ENCODE measurements around the gene OLFML1.

Gene OLFML1

GRCh38 chr11:7473717-7474116 is 11.6 kb upstream of the OLFML1 start:
- in situ Hi-C loops (cut with MboI; ENCODE audit: low sequenced_read_pairs), result no loop called here

GRCh38 chr11:7480113-7480512 is 5.2 kb upstream of the OLFML1 start:
- in situ Hi-C loops (cut with MboI; ENCODE audit: low sequenced_read_pairs), result no loop called here

GRCh38 chr11:7484131-7484530 is 1.2 kb upstream of the OLFML1 start:
- in situ Hi-C loops (cut with MboI; ENCODE audit: low sequenced_read_pairs), result no loop called here

- in situ Hi-C loops (cut with MboI; ENCODE audit: low sequenced_read_pairs), result no loop called here
Observed at GRCh38 chr11:7484645-7485044, 661 bp upstream of the OLFML1 start.

- in situ Hi-C loops (cut with MboI; ENCODE audit: low sequenced_read_pairs), result no loop called here
Observed at GRCh38 chr11:7486098-7486780, 933 bp downstream of the OLFML1 start.

- in situ Hi-C loops (cut with MboI; ENCODE audit: low sequenced_read_pairs), result no loop called here
Observed at GRCh38 chr11:7486781-7487140, 1.5 kb downstream of the OLFML1 start.

- in situ Hi-C loops (cut with MboI; ENCODE audit: low sequenced_read_pairs), result no loop called here
Observed at GRCh38 chr11:7487360-7487759, 2.1 kb downstream of the OLFML1 start.

- in situ Hi-C loops (cut with MboI; ENCODE audit: low sequenced_read_pairs), result no loop called here
Observed at GRCh38 chr11:7488681-7489080, 3.4 kb downstream of the OLFML1 start.

- in situ Hi-C loops (cut with MboI; ENCODE audit: low sequenced_read_pairs), result no loop called here
Observed at GRCh38 chr11:7489376-7489775, 4.1 kb downstream of the OLFML1 start.

- in situ Hi-C loops (cut with MboI; ENCODE audit: low sequenced_read_pairs), result no loop called here
Observed at GRCh38 chr11:7490054-7490453, 4.7 kb downstream of the OLFML1 start.

GRCh38 chr11:7490535-7490934 is 5.2 kb downstream of the OLFML1 start:
- in situ Hi-C loops (cut with MboI; ENCODE audit: low sequenced_read_pairs), result no loop called here

- in situ Hi-C loops (cut with MboI; ENCODE audit: low sequenced_read_pairs), result no loop called here
Observed at GRCh38 chr11:7492253-7492652, 6.9 kb downstream of the OLFML1 start.

- in situ Hi-C loops (cut with MboI; ENCODE audit: low sequenced_read_pairs), result no loop called here
Observed at GRCh38 chr11:7493670-7494069, 8.4 kb downstream of the OLFML1 start.

- in situ Hi-C loops (cut with MboI; ENCODE audit: low sequenced_read_pairs), result no loop called here
Observed at GRCh38 chr11:7494086-7494745, 8.9 kb downstream of the OLFML1 start.

GRCh38 chr11:7495882-7496551 is 10.7 kb downstream of the OLFML1 start:
- in situ Hi-C loops (cut with MboI; ENCODE audit: low sequenced_read_pairs), result no loop called here

- in situ Hi-C loops (cut with MboI; ENCODE audit: low sequenced_read_pairs), result no loop called here
Observed at GRCh38 chr11:7498193-7498592, 12.9 kb downstream of the OLFML1 start.

GRCh38 chr11:7499081-7499480 is 13.8 kb downstream of the OLFML1 start:
- in situ Hi-C loops (cut with MboI; ENCODE audit: low sequenced_read_pairs), result no loop called here

- in situ Hi-C loops (cut with MboI; ENCODE audit: low sequenced_read_pairs), result no loop called here
Observed at GRCh38 chr11:7500251-7500650, 14.9 kb downstream of the OLFML1 start.

GRCh38 chr11:7501251-7501650 is 15.9 kb downstream of the OLFML1 start:
- in situ Hi-C loops (cut with MboI; ENCODE audit: low sequenced_read_pairs), result no loop called here

GRCh38 chr11:7501894-7502293 is 16.6 kb downstream of the OLFML1 start:
- in situ Hi-C loops (cut with MboI; ENCODE audit: low sequenced_read_pairs), result no loop called here

GRCh38 chr11:7506243-7506642 is 20.9 kb downstream of the OLFML1 start:
- in situ Hi-C loops (cut with MboI; ENCODE audit: low sequenced_read_pairs), result no loop called here

GRCh38 chr11:7508087-7508486 is 22.8 kb downstream of the OLFML1 start:
- in situ Hi-C loops (cut with MboI; ENCODE audit: low sequenced_read_pairs), result no loop called here
